Stimulated activated CD8-positive, alpha-beta memory T cell treated with anti-CD3 and anti-CD28 coated beads, Interleukin-7, amount 100 ng/mL, for 24 hours (primary cell): Measurements from ENCODE around the gene PKIB.
"Not testable (repeated sequence)": the region's sequence is repeated elsewhere in the genome, so short reads cannot be mapped to it uniquely, and the experiment has no call there.

Source experiments
- DNase-seq: peaks from one replicate; pipeline ENCODE4 v3.0.0-alpha.2; 2020; ENCODE audit warnings: low read depth

The PKIB gene, protein sequence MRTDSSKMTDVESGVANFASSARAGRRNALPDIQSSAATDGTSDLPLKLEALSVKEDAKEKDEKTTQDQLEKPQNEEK

DNA sequence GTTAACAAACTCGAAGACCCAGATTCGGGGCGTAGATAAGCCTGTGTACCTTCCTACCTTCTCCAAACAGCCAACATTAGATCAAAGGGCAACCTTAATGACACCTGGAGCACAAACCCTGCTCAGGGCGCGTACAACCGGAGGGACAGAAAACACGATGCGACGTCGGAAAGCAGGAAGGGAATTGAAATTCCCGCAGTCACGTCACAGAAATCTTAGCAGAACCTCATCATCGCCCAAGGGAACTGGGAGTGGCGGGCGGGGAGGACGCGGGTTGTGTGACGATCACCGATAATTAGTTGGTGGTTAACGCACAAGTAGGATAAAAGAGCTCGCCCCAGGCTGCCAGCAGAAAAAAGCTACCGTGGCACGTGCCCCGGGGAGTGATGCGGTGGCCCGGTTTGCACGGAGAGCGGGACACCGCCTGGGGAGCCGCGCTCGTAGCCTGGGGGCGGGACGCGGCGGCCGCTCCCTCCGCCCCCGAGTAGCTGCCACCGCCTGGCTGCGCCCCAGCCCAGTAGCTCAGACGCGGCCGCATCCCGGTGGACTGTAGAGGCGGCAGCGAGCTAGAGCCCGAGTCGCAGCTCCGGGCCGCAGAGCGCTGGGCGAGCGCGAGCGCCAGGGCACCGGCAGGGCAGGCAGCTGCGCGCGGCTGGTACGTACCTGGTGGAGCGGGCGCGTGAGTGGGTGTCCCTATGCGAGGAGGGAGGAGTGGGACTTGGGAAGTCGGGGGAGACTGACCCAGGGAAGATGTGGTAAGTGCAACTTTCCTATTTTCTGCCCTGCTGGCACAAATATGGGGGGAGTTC, at the start of gene PKIB:
TSS of gene PKIB (plus strand) at position 525 of the 809 bp plus-strand sequence. CDS start 107,390 bp downstream, outside the sequence.
- DNase-seq: no peak

DNA sequence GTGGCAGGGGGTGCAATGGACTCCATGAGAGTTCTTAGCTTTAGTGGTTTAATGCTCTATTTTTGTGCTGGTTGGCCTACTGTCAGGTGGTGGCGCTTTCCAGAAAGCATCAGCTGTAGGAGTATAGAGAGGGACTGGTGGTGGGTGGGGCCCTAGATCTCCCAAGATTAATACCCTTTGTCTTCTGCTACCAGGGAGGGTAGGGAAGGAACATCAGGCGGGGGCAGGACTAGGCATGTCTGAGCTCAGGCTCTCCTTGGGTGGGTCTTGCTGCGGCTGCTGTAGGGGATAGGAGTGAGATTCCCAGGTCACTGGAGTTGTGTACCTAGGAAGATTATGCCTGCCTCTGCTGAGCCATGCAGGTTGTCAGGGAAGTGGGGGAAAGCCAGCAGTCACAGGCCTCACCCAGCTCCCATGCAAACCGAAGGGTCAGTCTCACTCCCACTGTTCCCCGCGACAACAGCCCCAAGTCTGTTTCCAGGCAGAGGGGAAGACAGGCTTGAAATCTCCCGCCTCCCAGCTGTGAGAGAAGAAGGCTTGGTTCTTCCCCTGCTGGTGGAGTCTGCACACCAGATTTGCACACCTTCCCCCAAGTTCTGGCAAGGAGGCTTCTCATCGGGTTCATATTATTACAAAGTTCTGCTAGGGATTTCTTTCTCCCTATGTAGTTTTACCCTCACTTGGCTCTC, 46.7 kb upstream of the PKIB start:
- no peak for DNase-seq

DNA sequence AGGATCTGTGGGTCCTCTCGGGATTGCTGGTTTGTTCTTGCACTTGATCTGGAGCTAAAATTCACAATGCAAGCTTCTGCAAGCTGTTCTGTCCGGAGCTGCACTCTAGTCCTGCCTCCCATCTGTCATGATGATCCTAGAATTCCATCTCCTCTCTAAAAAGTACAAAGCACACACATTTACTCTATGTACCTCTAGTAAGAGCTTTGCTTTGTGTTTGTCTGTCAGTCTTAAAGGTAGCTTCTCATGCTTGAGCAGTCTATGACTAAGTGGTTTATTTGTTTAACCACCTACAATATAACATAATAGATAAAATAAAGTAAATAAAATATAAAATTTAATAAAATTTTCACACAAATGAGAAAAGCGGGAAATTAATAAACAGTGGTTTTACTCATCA, 46.0 kb upstream of the PKIB start:
- DNase-seq: no peak

DNA sequence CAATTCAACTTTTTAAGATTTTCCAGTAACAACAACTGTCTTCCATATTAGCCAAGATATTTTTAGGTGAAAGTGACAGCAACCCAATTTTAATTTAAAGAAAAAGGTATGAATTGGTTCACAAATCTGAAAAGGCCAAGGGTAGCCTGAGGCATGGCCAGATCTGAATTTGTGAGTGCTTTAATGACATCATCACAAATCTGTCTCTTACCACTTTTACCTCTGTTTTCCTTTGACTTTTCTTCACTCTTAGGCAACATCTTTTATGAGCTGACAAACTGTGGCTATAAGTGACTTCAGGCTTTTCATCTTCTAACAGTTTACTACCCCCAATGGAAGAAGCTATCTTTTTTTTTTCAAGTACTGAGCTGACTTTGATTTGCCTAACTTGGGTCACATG, 44.5 kb upstream of the PKIB start:
- DNase-seq: no peak

DNA sequence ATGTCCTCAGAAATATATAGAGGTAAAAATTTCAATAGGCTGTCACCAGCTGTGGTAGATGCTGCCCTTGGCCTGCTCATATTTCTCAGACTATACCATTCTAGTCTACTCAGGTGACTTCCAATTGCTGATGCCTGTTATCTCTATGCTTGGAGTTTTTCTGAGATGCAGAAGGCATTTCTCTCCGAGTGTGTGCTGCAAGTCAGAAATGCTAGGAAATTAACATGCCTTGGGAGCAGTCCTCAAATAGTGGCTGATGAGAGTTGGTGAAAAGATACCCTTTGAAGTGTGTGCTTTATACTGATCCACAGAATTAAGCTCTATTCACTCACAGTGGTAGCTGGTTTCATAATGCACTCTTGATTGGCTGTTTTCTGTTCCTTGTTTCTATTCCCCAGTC, 43.2 kb upstream of the PKIB start:
- no peak for DNase-seq

DNA sequence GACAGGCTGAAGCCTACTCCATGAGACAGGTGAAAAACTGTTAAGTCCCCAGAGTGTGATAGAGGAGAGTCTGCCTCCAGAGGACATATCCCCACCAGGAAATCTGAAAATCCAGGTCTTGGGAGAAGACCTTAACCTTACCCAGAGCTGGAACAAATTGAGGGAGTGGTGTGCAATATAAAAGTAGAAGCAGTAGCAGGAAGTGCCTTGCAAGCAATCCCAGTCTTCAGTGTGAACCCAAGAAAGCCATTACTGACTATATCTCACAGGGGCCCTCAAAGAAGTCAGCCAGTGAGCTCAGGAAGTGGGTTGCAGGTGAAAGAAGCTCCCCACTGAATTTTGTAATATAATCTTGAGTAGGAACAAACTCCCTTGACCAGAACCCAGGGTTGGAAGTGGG, 41.9 kb upstream of the PKIB start:
- no peak for DNase-seq

DNA sequence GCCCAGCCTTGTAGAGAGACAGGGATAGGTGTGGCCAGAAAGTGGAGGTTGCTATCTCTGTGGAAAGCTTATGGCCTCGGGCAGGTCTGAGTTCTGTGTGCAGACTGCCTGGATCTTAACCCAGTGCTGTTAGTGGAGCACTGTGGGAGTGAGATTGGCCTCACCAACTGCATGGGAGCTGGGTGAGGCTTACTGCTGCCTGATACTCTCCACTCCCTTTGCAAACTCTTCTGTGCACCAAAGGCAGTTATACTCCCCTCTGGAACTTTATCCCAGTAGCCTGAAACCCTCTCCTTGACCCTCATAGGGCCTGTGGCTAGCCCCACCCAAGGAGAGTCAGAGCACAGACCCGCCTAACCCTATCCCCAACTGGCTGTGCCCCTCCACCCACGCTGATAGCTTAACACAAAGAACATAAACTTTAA, 41.4 kb upstream of the PKIB start:
- DNase-seq: no peak

DNA sequence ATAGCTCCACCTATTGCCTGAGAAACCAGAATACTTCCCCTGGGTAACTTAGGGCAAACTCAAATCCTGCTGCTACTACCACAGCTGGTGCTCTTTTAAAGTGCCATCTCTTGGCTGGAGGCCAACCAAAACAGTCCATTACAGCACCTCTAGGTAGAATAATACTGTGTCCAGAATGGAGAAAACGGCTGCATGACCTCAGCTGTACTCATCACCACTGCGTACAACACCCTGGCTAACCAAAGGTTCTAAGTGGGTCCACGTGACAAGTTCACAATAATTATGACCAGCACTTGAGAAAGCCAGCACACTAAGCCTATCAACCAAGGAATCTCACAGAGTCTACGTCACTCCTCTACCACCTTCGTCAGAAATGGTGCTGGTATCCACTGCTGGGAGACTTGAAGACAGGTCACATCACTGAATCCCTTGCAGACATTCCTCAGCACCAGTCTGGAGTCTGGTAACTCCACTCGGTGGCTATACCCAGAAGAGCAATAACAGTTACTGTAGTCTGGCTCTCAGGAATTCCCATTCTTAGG, 40.9 kb upstream of the PKIB start:
- DNase-seq: no peak

DNA sequence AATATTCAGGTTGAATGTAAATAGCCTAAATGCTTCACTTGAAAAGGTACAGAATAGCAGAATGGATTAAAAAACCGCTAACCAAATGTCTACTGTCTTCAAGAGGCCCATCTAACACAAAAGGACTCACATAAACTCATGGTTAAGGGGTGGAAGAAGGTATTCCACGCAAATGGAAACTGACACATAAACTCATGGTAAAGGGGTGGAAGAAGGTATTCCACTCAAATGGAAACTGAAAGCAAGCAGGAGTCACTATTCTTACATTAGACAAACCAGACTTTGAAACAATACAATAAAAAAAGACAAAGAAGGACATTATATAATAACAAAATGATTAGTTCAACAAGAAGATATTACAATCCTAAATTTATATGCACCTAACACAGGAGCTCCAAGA, 38.3 kb upstream of the PKIB start:
- DNase-seq: no peak

DNA sequence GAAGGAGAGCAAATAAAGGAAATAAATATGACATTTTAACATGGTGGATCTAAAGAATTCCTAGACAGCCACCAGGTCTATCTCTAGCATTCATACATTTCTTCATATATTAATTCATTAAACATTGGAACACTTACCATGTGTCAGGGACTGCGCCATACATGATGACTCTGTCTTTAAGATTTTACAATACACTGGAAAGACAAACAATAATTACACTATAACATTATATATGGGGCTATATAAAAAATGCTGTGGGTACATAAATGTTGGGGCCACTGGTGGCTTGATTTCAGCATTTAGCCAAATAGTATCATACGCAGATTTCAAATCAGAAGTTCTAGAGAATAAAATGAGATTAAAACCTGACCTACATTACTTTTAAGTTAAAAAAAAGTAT, 33.3 kb upstream of the PKIB start:
- no peak for DNase-seq

DNA sequence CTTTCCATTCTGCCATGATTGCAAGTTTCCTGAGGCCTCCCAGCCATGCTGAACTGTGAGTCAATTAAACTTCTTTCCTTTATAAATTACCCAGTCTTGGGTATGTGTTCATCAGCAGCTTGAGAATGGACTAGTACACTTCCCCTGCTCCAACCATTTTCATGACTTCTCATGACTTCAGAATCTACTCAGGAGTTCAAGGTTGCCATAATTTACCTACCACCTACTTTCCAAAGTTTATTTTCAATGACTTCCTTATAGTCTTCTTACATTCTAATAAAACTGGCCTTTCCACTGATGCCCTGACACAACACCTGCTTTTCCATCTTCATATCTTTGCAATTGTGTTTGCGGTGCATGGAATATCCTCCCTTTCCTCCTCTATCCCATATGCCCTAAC, 31.2 kb upstream of the PKIB start:
- no peak for DNase-seq

DNA sequence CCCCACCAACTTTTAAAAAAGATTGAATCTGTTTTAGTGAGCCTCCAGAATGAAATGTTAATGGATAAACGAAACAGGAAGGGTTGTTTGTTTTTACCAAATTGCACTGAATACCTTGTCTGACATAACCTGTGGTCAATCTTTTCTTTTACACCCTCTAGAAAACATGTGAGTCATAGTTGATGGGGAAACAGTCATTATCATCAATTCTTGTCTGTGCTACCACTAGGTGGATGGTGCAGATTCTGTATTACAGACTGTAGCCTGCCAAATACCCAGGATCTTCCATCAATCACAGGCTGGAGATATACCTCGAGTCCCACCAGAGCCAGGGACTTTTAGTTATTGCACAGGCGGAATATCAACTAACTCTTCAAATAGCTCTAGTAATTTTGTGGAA, 29.5 kb upstream of the PKIB start:
- DNase-seq: no peak

DNA sequence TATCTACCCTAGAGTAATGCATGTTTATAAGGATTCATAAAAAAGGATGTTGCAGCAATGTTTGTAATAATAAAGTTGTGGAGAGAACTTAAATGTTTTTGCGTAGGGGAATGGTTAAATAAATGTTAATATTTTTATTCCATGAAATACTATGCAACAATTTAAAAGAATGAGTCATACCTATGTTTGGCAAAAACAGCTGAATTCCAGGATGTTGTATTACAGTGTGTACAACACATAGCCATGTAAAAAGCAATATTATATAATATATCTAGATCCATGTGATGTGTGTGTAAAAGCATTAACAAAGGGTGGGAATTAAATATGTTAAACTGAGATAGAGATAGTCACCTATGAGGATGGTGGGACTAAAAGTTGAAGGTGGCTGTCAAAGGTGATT, 21.1 kb upstream of the PKIB start:
- no peak for DNase-seq

DNA sequence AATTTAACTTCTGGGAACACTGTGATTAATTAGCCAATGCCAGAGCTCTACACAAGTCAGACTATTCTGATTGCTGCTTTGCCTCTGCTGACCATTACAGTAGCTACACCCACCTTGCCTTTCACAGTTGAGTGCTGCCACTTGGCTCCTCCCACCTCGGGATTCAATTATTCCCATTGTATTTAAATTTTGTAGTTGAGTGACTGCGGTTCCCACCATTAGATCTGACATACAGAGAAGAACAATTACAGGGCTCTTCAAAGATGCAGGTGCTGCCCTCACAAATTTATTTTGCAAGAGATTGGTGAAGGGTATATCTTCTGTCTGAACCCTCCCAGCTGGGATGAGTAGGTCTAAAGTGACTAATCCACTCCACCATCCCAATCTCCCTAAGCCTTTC, 11.9 kb upstream of the PKIB start:
- not testable (repeated sequence) for DNase-seq

DNA sequence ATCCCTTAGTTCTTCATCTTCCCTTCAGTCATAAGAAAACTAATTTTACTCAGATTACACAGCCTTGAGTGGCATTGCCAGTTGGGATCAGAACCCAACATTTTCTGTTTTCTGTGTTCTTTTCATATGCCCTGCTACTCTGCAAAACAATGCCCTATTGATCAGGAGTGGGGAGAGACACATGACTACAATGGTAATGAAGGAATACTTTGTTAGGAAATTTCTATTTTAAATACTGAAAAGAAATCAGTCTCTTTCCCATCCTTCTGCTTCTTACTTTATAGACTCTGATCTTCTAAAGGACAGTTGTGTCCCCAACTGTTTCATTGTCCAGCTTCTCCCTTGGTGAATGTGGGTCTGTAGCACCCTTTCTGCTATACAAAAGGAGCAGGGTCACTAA, 5.5 kb upstream of the PKIB start:
- no peak for DNase-seq

DNA sequence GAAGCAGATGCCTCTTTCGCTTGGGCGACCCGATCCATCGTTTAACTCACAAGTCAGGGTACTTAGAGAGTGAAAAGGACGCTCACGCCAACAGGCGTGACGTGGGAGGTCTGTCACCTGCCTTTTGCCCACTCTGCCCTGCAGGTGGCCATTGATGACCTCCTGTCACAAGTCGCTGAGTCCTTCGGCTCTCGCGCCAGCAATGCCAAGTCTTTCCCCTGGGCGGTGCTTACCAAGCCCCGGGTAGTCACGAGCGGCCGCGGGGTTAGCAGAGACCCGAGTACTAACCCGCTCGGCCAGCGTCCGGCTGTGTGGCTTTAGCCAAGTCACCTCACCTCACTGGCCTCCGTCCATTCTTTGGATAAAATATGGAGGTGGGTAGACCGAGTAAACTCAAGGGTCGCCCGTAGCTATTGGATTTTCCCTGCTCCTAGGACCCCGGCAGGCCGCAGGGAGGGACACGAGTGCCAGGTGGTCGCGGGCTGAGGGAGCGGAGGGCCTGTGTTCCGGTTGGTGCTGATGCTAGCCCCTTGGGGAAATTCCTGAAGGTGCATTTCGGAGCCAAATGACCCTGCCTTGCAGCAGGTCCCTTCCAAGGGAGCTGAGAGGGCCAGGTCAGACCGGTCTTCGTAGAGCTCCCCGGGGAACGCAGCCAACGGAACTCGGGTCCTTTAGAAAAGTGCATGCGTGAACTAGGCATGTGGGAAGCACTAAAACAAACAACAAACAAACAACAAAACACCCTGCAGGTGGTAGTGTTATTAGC, 668 bp downstream of the PKIB start:
- no peak for DNase-seq

DNA sequence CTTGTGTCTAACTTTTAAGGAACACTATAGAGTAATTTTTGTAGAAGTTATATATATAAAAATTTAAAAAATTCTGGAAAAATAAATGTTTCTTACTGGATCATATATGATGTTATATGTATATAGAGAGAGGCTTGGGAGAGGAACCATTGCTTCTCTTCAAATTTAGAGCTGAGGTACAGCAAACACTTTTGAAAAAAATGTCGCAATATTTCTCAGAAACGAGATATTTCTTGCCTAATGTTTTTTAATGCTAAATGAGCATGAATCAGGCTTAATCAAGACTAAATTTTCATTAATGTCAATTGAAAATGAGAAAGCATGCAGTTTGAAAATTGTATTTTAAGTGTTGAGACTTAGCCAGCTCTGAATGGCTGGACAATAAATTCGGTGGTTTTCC, 2.6 kb downstream of the PKIB start:
- DNase-seq: no peak

DNA sequence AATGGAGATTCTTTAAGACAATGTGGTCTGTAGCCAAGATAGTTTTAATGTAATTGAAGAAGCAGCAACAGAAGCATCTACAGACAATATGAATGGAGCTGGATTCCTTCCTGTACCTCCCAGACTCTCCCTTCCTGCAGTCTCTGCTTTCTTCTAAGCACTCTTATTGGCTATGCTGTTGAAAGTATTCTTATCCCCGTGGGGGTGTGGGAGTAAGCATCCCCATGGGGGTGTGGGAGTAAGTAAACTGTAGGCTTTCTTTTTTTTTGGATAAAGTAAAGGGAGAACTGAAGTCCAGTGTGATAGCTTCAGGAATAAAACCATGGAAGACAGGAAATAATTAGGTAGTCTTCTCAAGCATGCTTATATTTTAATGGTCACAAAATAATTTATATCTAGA, 4.1 kb downstream of the PKIB start:
- no peak for DNase-seq

DNA sequence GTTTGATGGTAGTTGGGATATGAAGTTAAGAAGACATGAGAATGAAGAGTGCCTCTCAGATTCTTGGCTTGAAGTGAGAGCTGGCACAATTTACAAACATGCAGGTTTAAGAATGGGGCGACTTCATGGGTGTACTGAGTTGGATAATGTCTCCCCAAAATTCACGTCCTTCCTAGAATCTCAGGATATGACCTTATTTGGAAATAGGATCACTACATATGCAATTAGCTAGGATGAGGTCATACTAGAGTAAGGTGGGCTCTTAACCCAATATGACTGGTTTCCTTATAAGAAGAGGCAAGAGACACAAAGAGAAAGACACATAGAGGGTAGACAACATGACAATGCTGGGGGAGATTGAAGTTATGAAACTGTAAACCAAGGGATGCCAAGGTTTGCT, 5.2 kb downstream of the PKIB start:
- DNase-seq: no peak

DNA sequence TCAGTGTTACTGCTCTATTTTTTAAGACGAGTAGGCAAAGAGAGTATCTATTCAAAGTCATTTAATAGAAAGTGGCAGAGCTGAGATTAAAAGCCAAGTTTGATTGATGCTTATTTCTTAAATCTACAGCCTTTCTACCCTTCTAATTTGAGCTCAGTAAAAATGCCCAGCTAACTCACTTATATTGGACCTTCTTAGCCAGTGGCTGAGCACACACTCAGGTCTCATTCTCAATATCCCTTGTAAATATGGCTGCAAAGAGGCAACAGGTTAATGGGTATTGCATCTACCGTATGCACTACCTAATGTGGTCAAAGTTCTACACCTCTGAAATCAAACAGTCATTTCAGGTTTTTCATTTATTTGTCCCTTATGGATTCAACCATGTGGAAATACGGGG, 6.7 kb downstream of the PKIB start:
- DNase-seq: no peak

DNA sequence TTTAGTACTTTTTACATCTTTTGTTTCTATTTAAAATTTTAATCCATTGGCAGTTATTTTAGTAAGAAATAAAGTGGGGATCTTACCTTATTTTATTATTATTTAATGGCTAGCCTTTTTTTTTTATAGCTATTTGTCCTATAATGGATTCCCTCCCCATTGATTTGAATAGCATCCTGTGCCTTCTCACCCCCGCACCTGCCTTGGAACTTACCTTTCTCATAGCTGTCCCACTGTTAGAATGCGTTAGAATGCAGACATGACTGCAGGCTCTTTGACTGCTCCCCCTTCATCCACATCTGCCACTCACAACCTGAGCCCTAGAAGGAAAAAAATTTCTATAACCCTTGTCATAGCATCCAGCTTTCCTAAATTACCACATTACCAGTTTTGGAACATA, 9.1 kb downstream of the PKIB start:
- no peak for DNase-seq

DNA sequence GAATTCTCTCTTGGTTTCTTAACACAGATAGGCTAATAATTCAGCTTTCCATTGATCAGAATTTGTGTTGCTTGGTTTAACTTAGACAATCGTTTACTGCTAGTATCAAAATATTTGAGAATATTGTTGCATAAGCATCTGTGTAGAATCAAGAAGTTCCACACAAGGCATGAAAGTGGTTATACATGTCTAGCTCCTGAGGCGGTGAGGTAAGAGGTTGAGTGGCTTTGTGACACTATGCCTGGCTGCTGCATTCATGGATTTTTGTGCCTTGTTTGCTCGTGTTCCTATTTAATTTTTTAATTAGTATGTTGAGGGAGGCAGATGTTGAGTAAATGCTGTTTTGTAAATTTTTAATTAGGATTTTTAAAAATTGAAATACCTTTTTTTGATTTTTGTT, 10.2 kb downstream of the PKIB start:
- DNase-seq: no peak

DNA sequence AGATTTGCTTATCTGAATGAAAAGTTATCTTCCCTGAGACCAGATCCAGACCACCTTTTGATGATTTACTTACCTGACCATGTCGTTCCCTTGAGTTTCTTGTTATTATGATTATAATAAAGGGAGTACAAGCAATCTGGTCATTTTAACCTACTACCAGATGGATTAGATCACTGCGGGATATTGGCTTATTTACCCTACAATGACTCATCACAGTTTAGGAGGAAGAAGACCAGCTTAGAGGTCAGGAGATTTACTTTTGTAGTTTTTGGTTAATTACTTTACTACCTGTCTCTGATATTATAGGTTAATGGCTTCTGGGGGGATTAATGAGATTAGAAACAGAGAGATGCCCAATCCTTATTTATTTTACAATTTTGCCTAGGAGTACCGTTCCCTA, 10.7 kb downstream of the PKIB start:
- DNase-seq: no peak
